NCI-H2227 treated with DMSO at 0.1 percent for 48 hours (cell line): ENCODE data around the gene CEP135.

Experiments
- DNase-seq: peaks from one replicate; lab custom pipeline; 2025; lab: John Stamatoyannopoulos, UW

Gene CEP135

DNA sequence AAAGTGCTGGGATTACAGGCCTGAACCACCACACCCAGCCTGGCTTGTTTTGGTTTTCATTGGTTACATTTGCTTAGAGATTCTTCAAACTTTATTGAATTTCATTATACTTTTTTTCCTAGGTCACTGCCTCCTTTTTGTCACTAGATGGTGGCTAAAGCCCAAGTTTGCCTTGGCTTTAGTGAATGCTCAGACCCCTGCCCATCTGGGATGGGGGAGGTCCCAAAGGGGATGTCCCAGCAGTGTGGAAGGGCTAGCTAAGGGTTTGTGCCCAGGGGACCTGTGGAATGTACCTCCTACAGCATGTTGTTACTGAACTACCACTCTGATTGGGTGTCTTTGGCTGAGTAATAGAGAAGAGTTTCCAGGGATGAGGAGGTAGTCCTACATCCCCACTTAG lies 58.4 kb downstream of the CEP135 start:
- DNase-seq: no peak

DNA sequence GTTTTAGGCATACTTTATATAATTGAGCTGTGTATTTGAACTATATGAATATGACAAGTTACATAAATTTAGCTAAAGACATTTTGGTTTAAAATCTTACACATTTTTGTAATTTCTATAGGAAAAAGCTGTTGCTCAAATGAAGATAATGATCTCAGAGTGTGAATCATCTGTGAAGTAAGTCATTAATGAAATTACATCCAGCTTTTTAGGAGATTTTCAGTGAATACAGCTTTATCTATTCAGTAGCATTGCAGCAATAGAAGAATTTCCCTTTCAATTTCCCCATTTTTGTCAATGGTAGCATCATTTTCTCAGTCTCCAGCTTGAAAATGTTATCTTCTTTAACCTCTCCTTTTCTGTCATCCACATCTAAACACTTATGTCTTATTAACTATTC lies 59.5 kb downstream of the CEP135 start:
- no peak for DNase-seq

DNA sequence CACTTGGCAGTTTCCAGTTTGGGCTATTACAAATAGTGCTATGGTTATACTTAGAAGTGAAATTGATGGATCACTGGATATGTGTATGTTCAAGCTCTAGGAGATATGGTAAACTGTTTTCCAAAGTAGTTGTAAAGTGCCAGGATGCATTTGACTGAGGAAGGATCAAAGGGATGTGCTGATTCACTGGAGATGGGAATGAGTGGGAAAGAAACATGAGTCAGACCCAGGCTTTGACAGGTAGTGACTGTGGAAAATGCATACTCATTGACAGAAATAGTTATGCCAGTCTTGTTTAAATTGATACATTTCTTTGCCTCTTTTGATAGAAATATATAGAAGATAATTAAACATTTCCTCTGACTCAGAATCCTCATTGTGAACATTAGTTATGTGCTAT lies 77.9 kb downstream of the CEP135 start:
- DNase-seq: no peak

DNA sequence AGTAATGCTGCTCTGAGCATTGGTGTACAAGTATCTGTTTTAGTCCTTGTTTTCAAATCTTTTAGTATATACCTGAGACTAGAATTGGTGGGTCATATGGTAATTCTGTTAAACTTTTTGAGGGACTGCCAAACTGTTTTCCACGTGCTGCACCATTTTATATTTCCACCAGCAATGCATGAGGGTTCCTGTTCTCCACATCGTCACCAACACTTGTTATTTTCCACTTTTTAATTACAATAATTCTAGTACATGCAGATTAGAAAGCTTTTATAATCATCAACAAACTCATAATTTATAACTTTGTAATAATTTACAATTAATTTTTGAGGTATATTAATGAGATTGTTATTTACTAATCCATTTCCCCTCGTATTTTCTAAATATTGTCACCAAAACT lies 79.4 kb downstream of the CEP135 start:
- DNase-seq: no peak

DNA sequence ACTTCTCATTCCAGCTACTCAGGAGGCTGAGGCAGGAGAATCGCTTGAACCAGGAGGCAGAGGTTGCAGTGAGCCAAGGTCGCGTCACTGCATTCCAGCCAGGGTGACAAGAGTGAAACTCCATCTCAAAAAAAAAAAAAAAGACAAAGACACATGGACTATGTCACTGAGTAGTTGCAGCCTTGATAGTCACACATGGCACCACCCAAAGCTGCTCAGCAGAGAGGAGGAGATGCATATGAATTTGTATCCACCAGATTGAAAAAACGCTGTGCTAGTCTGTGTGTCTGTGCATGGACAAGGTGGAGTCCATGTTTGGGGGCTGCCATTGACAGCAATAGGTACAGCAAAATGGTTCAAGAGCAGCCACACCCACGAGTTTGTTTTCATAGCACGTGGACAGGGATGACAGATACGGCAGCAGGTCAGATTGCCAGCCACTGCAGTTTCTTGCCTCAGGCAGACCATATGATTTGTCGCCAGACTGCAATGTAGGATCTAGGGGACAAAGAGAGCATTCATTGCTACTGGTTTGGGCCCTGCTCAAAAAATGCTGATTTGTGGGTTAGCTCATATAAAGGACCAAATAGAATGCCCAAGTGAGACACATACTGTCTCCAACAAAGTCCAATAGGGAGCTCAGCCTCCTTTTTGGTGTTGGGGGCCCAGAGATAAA lies 89.9 kb downstream of the CEP135 start:
- no peak for DNase-seq

DNA sequence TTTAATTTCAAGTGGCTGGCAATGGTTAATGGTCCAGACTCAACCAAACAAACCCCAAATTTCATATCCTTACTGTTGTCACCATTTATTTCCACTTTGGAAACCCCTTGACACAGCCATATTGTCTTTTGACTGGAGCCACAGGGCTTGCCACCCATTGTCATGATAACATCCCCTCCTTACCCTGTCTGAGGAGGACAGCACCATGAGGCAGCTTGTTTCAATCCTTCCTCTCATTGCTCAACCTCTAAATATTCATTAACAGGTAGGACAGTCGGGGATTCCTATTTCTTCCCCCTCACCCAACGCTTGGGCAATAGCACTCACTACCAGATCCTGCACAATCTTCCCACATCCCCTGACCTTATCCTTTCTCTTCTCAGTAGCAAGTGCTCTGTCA lies 92.1 kb downstream of the CEP135 start:
- DNase-seq: no peak

DNA sequence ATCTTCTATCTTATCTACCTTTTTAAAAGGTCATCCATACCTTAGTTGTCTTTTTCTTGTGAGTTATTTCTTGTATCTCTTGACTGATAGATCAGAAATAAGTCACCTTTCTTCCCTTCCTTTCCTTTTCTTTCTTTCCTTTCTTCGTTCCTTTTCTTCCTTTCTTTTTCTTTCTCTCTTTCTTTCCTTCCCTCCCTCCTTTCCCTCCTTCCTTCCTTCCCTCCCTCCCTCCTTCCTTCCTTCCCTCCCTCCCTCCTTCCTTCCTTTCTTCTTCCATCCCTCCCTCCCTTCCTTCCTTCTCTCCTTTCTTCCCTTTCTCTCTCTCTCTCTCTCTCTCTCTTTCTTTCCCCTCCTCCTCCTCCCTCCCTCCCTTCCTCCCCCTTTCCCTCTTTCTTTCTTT lies 93.5 kb downstream of the CEP135 start:
- DNase-seq: no peak

DNA sequence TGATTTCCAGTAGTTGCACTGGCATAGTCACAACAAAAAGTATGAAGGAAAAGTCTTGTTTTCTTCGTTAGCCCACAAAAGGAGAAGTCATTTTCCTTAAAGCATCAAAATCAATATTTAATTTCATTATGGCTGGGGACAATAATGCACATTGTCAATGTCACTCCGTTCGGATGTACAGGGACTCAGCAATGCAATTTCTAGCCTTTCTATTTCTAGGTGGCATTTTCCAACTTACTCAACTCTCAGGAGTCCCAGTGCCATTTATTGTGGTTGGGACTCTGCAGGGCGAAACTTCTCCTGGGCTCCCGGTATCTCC lies 99.6 kb downstream of the CEP135 start:
- DNase-seq: no peak

DNA sequence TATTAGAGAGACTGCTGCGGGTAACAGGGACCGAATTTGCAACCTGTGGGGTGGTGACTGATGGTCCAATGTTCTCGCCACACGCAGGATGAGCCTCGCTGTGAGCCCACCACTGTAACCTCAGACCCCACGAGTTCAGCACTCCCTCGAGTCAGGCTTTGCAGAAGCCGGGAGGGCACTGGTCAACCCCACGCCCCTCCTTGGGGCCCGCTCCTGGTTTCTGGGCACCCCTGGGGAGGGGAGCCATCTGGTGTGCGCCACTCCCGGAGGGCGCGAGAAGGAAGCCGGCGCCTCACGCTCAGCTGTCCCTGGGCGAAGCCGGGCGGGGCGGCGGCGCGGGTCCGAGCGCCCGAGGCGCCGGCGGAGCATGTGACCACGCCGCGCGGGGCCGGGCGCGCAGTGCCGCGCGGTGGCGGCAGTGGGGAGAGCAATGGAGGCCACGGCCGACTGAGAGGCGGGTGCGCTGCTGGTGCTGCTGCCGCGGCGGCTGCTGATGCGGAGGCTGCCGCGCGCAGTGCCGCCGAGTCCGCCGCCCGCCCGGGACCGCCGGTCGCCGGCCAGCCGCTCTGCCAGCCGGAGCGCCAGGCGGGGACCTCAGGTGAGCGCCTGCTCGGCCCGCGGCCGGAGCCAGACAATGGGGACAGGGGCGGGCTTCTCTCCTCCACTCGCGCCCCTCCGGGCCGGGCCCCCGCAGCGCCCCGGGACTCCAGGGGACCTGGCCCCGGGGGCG lies 100.1 kb downstream of the CEP135 start:
- peak; percentile 50 for DNase-seq

DNA sequence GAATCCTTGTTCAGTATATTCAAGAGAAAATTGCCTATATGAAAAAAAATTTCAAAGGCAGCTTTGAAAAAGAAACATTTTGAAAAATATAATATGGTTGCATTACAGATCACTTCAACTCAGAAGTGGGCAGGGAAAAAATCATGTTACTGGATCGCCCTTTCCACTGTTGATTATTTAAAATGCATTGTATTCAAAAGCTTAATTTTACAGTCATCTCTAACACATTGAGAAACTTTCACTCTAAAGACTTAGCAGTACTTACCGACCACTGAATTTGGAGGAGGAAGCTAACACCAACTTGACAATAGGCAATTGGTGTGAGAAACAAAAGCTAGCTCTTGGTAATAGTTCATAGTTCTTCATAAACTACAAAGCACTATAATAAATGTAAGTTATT lies 101.9 kb downstream of the CEP135 start:
- DNase-seq: no peak

DNA sequence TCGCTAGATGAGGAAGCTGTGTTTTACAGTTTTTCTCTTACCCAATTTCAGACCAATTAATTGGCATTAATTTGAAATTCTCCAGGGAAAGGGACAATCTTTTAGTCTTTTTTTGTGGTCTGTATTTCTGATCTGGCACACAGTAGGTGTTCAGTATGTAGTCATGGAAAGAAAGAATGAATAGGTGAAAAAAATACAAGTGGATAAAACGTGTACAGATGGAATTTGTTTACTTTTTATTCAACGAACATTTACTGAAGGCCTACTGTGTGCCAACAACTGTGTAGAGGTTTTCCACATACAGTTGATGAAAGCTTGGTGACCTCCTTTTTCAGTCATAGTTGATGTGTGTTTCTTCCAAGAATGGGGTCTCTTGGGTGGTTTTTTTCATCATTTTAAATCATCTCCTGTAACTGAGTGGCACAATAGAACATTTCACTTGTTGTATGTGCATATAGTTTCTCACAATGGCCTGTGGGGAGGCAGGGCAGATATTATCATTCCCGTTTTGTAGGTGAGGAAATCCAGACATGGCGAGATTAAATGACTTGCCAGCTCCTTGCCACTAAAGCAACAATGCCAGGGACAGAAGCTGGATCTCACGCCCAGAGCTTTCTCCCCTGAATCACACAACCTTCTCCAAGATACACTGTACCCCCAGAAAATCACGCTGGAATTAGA lies 102.4 kb downstream of the CEP135 start:
- no peak for DNase-seq

DNA sequence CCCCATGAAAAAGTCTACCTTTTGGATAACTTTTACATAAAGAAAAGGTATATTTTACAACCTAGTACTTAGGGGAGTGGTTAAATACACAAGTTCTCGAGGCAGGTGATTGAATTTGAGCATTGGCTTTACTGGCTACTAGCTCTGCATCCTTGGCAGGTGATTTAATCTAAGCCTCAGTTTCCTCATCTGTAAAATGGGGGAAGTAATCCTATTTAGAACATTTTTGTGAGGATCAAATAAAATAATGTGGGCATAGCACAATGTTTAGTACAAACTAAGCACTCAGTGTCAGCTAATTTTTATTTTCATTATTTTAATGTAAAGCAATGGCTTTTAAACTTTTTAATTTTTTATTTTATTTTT lies 102.9 kb downstream of the CEP135 start:
- no peak for DNase-seq

DNA sequence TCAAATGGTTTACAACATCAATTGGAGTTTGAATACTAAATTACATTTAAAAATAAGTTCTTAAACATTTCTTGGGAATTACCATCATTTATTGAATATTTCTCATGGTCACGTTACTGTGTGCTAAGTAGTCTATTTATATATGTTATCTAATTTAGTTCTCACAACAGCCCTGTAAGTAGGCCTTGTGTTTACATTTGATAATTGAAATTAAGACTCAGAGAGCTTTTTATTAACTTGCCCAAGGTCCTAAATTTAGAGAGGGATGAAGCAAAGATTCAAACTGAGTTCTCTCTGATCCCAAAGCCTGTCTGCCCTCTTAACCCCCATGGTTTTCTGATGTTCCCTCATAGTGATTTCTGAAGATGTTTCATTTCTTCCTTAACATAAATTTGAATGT lies 103.7 kb downstream of the CEP135 start:
- no peak for DNase-seq

DNA sequence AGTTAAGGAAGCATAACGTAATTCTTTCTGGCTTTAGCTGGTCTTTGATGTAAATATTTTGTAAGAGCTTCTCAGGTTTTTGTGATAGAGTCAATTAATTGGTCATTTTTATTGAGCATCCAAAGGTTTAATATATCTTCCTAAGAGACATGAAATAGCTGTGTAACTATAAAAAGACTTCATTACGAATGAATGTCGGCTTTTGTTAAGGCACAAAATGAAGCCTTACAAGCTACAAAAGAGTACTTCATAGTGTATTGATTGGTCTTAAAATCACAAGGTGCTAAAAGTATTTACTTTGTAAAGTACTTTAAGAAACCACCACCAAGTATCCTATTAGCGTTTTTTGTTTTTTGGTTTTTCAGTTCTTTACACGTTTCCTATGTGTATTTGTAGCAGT lies 104.2 kb downstream of the CEP135 start:
- DNase-seq: no peak

DNA sequence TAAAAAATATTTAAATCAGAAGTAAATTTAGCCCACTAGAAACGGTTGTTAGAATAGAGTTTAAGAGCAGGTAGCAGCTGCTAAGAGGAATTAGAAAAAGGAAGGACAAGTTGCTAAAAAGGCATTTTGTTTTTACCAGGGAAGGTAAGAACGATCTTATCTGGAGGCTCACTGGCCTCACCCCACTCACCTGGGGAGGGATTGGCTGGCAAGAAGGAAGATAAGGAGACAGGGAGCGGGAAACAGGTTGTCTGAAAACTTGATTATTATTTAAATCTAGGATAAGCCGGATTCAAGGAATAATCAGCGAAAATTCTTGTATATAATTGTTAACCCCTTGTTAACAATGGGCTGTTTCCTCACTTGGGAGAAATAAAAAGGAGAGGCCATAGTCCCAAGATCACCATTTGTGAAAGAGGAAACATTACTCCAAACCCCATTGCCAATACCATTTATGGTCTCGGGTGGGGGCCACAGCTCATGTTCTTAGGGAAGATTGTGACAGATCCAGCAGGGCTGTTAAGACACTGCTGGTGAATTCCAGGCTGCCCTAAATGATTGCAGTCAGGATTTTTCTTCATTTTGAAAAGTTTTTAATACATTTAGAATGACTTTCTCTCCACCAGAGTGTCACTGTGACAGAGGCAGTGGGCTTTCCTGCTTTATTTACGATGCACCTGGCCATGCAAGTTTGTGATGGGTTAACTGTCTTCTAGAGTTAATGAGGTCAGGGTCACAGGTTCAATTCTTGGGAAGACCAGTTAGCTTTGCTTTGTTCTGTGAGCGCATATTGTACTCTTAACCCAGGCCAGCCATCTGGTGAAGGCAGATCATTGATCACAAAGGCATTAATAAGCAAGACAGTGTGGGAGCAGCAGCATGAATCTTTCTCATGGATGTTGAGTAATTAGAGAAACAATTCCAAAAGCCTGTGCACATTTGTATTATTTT lies 106.6 kb downstream of the CEP135 start:
- no peak for DNase-seq

DNA sequence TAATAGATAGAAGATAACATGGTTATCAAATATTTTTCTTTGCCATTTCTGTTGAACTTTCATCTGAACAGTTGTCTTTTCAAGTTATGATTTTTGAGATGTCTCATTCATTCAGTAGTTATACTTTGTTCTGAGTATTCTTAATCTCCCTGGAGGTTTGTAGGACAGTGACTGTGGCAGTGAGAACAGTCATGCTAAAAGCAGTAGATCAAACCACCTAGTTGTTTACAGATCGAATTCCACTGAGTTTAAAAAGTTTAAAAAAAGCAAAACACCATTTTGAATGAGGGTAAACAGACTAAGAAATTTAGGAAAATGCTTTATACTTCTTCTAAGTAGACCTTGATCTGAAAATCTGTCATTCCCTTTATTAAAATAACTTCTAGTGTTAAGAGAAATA lies 107.2 kb downstream of the CEP135 start:
- no peak for DNase-seq

DNA sequence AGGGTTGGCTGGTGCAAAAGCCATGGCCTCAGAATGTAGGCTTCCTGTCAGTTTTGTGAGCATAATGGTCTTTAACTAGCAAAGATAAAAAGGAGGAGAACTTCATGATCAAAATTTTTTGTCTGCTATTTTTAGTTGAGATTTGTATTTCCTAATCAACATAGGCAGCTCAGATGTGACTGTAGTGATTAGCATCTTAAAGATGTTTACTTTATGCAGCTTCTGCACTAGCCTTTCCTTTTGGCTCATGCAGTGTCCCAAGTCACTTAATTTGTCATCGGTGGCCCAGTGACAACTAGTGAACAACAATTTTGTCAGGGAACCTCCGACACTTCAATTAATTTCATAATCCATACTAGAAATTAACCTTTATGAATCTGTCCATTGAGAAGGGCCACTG lies 109.8 kb downstream of the CEP135 start:
- no peak for DNase-seq

DNA sequence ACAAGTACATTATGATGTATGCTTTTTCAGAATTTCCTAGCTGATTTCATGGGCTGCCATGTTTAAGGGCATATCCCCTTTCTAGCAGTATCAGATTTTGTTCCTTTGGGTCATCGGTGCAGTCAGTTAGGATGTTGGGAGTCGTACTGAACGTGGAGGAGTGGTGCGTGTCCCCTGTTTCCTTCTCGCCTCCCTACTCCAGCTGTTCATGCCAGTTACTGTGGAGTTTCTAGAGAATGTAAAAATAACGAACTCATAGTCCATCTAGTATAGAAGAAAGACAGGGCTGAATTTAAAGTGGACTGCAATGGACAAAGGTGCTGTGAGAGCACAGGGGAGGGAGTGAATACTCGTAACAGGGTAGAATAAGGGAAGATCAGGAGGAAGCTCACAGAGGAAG lies 111.3 kb downstream of the CEP135 start:
- no peak for DNase-seq

DNA sequence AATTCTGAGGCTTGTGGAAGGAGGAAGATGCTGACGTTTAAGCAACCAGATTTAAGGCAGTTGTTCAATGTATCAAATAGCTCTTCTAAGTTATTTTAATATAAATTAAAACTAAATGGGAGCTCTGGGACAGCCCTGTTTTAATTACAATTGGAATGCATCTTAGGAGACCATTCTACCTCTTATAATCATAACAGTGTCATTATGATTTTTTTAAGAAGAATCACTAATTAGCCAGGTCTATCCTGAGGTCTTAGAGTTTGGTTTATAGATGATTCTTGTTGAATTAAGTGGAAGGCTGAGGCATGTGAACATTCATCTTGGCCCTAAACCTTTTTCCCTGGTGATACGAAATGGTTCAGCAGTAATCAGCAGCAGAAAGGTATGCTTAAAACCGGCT lies 113.4 kb downstream of the CEP135 start:
- no peak for DNase-seq

DNA sequence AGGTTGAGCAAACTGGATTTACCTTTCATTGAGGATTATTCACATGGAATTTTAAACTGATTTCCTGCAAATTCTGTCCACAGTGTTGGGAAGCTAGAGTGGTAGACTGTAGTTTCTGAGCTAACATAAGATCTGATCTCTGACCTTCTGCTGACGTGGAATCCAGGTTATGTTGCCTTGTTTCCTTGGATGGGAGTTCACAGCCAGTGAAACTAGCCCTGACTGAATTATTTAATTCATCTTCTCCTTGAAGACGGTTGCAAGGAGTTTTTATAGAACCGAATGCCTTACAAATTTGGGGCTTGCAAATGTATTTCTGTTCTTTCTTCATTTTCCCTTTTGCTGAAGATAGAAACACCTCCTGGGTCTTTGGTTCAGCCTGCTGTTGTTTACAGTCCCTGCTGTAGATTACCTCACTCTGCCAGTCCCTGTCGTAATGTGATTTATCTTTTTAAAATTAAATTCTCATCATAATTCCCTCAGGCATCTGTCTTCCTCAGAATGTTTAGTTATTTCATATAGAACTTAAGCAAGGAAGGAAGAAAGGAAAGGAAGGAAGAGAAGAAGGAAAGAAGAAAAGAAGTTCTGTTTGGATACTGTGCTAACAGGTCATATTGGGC lies 113.9 kb downstream of the CEP135 start:
- no peak for DNase-seq

DNA sequence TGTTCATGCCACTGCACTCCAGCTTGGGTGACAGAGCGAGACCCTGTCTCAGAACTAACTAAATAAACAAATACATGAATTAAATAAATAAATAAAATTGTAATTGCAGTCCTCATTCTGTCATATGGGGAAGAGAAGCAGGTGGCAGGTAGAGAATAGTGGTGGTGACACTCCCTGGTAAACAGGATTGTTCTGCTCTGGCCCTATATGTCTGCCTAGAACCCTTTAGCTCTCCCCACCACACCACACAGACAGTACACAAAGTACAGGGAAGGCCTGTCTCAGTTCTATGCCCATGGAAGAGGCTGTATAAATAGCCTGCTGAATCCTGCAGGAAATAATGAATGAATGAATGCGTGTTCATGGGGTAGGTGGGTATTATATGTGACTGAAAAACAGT lies 117.7 kb downstream of the CEP135 start:
- no peak for DNase-seq

DNA sequence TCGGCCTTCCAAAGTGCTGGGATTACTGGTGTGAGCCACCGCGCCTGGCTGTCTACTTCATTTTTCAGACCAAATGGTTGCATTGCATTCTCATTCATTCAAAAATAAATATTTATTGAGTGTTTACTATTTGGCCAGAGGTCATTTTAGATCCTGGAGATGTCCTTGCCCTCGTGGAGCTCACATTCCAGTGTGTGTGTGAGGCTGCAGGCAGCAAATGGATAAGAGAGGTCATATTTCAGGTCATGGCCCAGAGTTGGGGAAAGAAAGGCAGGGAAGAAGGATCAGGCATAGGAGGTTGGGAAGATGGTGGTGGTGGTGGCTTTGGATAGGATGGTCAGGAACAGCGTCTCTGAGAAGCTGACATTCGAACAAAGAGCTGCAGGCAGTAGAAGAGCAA lies 119.1 kb downstream of the CEP135 start:
- no peak for DNase-seq
